NCI-H128 (cell line): Measurements from ENCODE around the gene STRIT1.

Experiments used
- DNase-seq: peaks from one replicate; lab custom pipeline; 2025; ENCODE audit not compliant: unreplicated experiment; lab: John Stamatoyannopoulos, UW

Gene STRIT1

GRCh38 chr3:155293516-155293915 lies at the start of gene STRIT1:
TSS of gene STRIT1 (minus strand) at chr3:155293683.
- DNase-seq, result no peak

- DNase-seq, result no peak
Measured at GRCh38 chr3:155342344-155342743, 48.9 kb upstream of the STRIT1 start.

- no peak for DNase-seq
Measured at GRCh38 chr3:155339052-155339451, 45.6 kb upstream of the STRIT1 start.

- no peak for DNase-seq
Measured at GRCh38 chr3:155335724-155336354, 42.4 kb upstream of the STRIT1 start.

GRCh38 chr3:155334914-155335723 lies 41.6 kb upstream of the STRIT1 start:
- no peak for DNase-seq

GRCh38 chr3:155334215-155334913 lies 40.9 kb upstream of the STRIT1 start:
- no peak for DNase-seq

GRCh38 chr3:155332716-155333115 lies 39.2 kb upstream of the STRIT1 start:
- DNase-seq, result no peak

- no peak for DNase-seq
Measured at GRCh38 chr3:155331078-155331477, 37.6 kb upstream of the STRIT1 start.

- no peak for DNase-seq
Measured at GRCh38 chr3:155330370-155330769, 36.9 kb upstream of the STRIT1 start.

- no peak for DNase-seq
Measured at GRCh38 chr3:155329513-155330048, 36.1 kb upstream of the STRIT1 start.

GRCh38 chr3:155327871-155328270 lies 34.4 kb upstream of the STRIT1 start:
- DNase-seq, result no peak

GRCh38 chr3:155327430-155327829 lies 33.9 kb upstream of the STRIT1 start:
- no peak for DNase-seq

GRCh38 chr3:155326901-155327300 lies 33.4 kb upstream of the STRIT1 start:
- DNase-seq, result no peak

- no peak for DNase-seq
Measured at GRCh38 chr3:155326244-155326643, 32.8 kb upstream of the STRIT1 start.

GRCh38 chr3:155325263-155325835 lies 31.9 kb upstream of the STRIT1 start:
- no peak for DNase-seq

- DNase-seq, result peak; percentile 56
Measured at GRCh38 chr3:155323063-155323666, 29.7 kb upstream of the STRIT1 start.

GRCh38 chr3:155321418-155321817 lies 27.9 kb upstream of the STRIT1 start:
- peak; percentile 75 for DNase-seq

- no peak for DNase-seq
Measured at GRCh38 chr3:155320934-155321333, 27.5 kb upstream of the STRIT1 start.

- no peak for DNase-seq
Measured at GRCh38 chr3:155318740-155319139, 25.3 kb upstream of the STRIT1 start.

- no peak for DNase-seq
Measured at GRCh38 chr3:155317211-155317610, 23.7 kb upstream of the STRIT1 start.

GRCh38 chr3:155316426-155316825 lies 22.9 kb upstream of the STRIT1 start:
- no peak for DNase-seq
